Breast epithelium (tissue), 3 donors: ENCODE results near the gene ZNF786.

ENCODE experiments used
- POLR2A ChIP-seq: fragments of 450-650 bp; IDR thresholded peaks from one replicate; pipeline ENCODE4 v1.6.1; 2016; ENCODE audit warnings: antibody characterized with exemption, mild to moderate bottlenecking, moderate library complexity
- POLR2AphosphoS5 ChIP-seq, 3 donors: sonication (generic); formaldehyde crosslinking; IDR thresholded peaks; one replicate each; pipeline ENCODE4 v1.6.1; 2017; ENCODE audit warnings: antibody characterized with exemption in 3 of 3
- TF ChIP-seq, protein P1 (sequence below), 3 donors: fragments of 450-650 bp; IDR thresholded peaks; one replicate each; pipeline ENCODE4 v1.5.1; 2016 to 2017; ENCODE audit warnings: antibody characterized with exemption in 3 of 3, mild to moderate bottlenecking in 3 of 3, moderate library complexity in 3 of 3

- TF ChIP-seq, protein P1, sequence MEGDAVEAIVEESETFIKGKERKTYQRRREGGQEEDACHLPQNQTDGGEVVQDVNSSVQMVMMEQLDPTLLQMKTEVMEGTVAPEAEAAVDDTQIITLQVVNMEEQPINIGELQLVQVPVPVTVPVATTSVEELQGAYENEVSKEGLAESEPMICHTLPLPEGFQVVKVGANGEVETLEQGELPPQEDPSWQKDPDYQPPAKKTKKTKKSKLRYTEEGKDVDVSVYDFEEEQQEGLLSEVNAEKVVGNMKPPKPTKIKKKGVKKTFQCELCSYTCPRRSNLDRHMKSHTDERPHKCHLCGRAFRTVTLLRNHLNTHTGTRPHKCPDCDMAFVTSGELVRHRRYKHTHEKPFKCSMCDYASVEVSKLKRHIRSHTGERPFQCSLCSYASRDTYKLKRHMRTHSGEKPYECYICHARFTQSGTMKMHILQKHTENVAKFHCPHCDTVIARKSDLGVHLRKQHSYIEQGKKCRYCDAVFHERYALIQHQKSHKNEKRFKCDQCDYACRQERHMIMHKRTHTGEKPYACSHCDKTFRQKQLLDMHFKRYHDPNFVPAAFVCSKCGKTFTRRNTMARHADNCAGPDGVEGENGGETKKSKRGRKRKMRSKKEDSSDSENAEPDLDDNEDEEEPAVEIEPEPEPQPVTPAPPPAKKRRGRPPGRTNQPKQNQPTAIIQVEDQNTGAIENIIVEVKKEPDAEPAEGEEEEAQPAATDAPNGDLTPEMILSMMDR (IDR thresholded peaks at IDR 0.05): no peak
- TF ChIP-seq POLR2A (no peak), POLR2AphosphoS5 (IDR thresholded peaks at IDR 0.05) (no peak)
These were observed 8.5 kb upstream of the ZNF786 start for GRCh38 chr7:149099058-149099457.
